OCI-LY1 (cell line): Measurements from ENCODE around the gene SMKR1.
"Not testable (repeated sequence)": the region's sequence is repeated elsewhere in the genome, so short reads cannot be mapped to it uniquely, and the experiment has no call there.

Source experiments
- H2AFZ ChIP-seq: fragments of 200-600 bp; sonication (generic), shearing (Covaris generic); 2 replicates; pipeline ENCODE4 v1.6.0; 2014; ENCODE audit warnings: antibody characterized with exemption, mild to moderate bottlenecking, low read length
- H3F3A ChIP-seq: fragments of 200-600 bp; sonication (generic), shearing (Covaris generic); 2 replicates; pipeline ENCODE4 v1.6.0; 2014; ENCODE audit warnings: mild to moderate bottlenecking, antibody characterized with exemption, low read length, moderate library complexity; ENCODE audit not compliant: insufficient read depth
- H3K27ac ChIP-seq: fragments of 200-600 bp; sonication (generic); 2 replicates; pipeline ENCODE4 v1.5.1; 2014; ENCODE audit warnings: low read length, mixed run types, mild to moderate bottlenecking, low read depth; ENCODE audit not compliant: poor library complexity, severe bottlenecking
- H3K27me3 ChIP-seq: fragments of 200-600 bp; sonication (generic); 2 replicates; pipeline ENCODE4 v1.6.0; 2014; ENCODE audit warnings: antibody characterized with exemption, mild to moderate bottlenecking, low read length, moderate library complexity; ENCODE audit not compliant: insufficient read depth
- H3K36me3 ChIP-seq: fragments of 200-600 bp; sonication (generic); 2 replicates; pipeline ENCODE4 v1.6.1; 2014; ENCODE audit warnings: mild to moderate bottlenecking, antibody characterized with exemption, low read length, moderate library complexity, mixed read lengths; ENCODE audit not compliant: insufficient read depth
- H3K4me1 ChIP-seq: fragments of 200-600 bp; sonication (generic); 2 replicates; pipeline ENCODE4 v1.5.1; 2014; ENCODE audit warnings: mild to moderate bottlenecking, low read length, moderate library complexity; ENCODE audit not compliant: insufficient read depth, severe bottlenecking
- H3K4me2 ChIP-seq: fragments of 200-600 bp; sonication (generic), shearing (Covaris generic); 2 replicates; pipeline ENCODE4 v1.6.1; 2014; ENCODE audit warnings: low read length
- H3K4me3 ChIP-seq: fragments of 200-600 bp; sonication (generic); 2 replicates; pipeline ENCODE4 v1.5.1; 2014; ENCODE audit warnings: low read length, low read depth, mild to moderate bottlenecking, mixed read lengths; ENCODE audit not compliant: poor library complexity, severe bottlenecking
- H3K79me2 ChIP-seq: fragments of 200-600 bp; shearing (Covaris generic); 2 replicates; pipeline ENCODE4 v1.6.1; 2016; ENCODE audit warnings: mixed run types, low read length, mixed read lengths; ENCODE audit not compliant: insufficient read depth
- H3K9ac ChIP-seq: fragments of 200-600 bp; sonication (generic), shearing (Covaris generic); 2 replicates; pipeline ENCODE4 v1.6.1; 2014; ENCODE audit warnings: mild to moderate bottlenecking, low read length, mixed read lengths
- H3K9me2 ChIP-seq: fragments of 200-600 bp; sonication (generic), shearing (Covaris generic); 2 replicates; pipeline ENCODE4 v1.6.1; 2014; ENCODE audit warnings: low read depth, mild to moderate bottlenecking, low read length, mixed read lengths
- H3K9me3 ChIP-seq: fragments of 200-600 bp; shearing (Covaris generic); 2 replicates; pipeline ENCODE4 v1.6.1; 2014; ENCODE audit warnings: low read length, mixed read lengths
- H4K20me1 ChIP-seq: fragments of 200-600 bp; sonication (generic), shearing (Covaris generic); 2 replicates; pipeline ENCODE4 v1.6.0; 2016; ENCODE audit warnings: mild to moderate bottlenecking, low read length; ENCODE audit not compliant: insufficient read depth
- EZH2 ChIP-seq: fragments of 200-600 bp; sonication (generic), shearing (Covaris generic); IDR thresholded peaks from 2 replicates; pipeline ENCODE4 v1.8.0; 2017; ENCODE audit warnings: borderline replicate concordance, mixed run types, mild to moderate bottlenecking, antibody characterized with exemption, low read length, moderate library complexity, mixed read lengths
- TF ChIP-seq, protein P1 (sequence below): fragments of 200-600 bp; sonication (generic), shearing (Covaris generic); IDR thresholded peaks from 2 replicates; pipeline ENCODE4 v1.5.1; 2017; ENCODE audit warnings: mild to moderate bottlenecking, antibody characterized with exemption, low read length, moderate library complexity, mixed read lengths

The SMKR1 gene

DNA sequence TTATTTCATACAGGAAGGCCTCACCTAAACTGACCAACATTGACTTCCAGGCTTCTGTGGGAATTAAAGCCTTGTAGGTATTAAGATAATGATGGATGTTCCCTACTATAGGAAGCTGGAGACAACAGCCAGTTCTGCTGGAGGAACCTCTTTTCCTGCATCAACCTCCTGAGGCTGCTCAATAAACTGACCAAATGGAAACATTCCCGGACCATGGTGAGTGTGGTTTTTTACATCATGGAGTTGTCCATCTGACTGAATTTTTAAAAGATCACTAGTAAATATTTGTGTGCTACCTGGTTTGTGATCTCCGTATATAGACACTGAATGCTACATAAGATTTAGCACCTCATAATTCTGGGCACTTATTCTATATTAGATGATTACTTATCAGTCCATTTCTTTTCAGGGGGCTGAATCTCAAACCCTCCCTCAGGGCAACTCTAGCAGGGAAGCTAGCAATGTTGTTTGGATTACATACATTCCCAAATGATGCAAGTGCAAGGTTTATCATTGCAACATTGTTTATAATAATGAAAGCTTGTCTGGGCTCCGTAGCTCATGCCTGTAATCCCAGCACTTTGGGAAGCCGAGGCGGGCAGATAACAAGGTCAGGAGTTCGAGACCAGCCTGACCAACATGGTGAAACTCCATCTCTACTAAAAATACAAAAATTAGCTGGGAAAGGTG is 21.5 kb upstream of the SMKR1 start:
- H4K20me1 ChIP-seq: no peaks in the 10 kb centered on the region

DNA sequence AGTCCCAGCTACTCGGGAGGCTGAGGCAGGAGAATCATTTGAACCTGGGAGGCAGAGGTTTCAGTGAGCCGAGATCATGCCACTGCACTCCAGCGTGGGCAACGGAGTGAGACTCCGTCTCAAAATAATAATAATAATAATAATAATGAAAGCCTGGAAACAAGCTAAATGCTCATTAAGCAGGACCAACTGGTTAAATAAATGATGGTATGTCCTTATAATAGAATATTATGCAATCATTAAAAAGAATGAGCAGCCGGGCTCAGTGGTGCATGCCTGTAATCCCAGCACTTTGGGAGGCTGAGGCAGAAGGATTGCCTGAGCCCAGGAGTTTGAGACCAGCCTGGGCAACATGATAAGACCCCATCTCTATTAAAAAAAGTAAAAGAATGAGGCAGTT is 21.0 kb upstream of the SMKR1 start:
- H3K9me3 ChIP-seq, H4K20me1 ChIP-seq, H3F3A ChIP-seq, H3K9ac ChIP-seq, H3K79me2 ChIP-seq, H2AFZ ChIP-seq, H3K4me1 ChIP-seq, H3K27ac ChIP-seq, H3K9me2 ChIP-seq, H3K27me3 ChIP-seq, H3K4me3 ChIP-seq, H3K4me2 ChIP-seq, H3K36me3 ChIP-seq: not testable (repeated sequence)

More for the DNA sequence above, 21.5 kb upstream of the SMKR1 start:
- H3K79me2 ChIP-seq: no peaks in the 10 kb centered on the region
- no peaks in the 10 kb centered on the region for H3K4me1 ChIP-seq
- no peaks in the 10 kb centered on the region for H3K36me3 ChIP-seq
- H3K27me3 ChIP-seq: no peaks in the 10 kb centered on the region
- H3K27ac ChIP-seq: no peak overlapping the region
- no peak overlapping the region for H3K9ac ChIP-seq
- no peak overlapping the region for H2AFZ ChIP-seq
- H3F3A ChIP-seq: no peaks in the 10 kb centered on the region
- no peak overlapping the region for H3K4me2 ChIP-seq
- H3K4me3 ChIP-seq: no peak overlapping the region
- no peaks in the 10 kb centered on the region for H3K9me2 ChIP-seq
- H3K9me3 ChIP-seq: no peaks in the 10 kb centered on the region
- TF ChIP-seq EZH2: no peak
- TF ChIP-seq, protein P1, sequence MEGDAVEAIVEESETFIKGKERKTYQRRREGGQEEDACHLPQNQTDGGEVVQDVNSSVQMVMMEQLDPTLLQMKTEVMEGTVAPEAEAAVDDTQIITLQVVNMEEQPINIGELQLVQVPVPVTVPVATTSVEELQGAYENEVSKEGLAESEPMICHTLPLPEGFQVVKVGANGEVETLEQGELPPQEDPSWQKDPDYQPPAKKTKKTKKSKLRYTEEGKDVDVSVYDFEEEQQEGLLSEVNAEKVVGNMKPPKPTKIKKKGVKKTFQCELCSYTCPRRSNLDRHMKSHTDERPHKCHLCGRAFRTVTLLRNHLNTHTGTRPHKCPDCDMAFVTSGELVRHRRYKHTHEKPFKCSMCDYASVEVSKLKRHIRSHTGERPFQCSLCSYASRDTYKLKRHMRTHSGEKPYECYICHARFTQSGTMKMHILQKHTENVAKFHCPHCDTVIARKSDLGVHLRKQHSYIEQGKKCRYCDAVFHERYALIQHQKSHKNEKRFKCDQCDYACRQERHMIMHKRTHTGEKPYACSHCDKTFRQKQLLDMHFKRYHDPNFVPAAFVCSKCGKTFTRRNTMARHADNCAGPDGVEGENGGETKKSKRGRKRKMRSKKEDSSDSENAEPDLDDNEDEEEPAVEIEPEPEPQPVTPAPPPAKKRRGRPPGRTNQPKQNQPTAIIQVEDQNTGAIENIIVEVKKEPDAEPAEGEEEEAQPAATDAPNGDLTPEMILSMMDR: no peak

DNA sequence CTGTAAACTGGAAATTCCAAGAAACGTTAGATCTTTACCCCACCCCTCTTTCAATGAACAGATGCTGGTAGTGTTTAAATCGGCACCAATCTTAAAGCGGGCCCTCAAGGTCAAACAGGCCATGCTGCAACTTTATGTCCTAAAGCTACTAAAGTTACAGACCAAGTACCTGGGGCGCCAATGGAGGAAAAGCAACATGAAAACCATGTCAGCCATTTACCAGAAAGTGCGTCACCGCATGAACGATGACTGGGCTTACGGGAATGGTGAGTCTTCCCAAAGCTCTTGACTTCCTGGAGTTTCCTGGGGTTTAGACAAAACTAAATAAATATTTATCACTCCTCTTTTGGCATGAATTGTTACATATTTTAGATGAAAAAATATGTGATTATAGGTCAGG is 19.6 kb upstream of the SMKR1 start:
- H3K9ac ChIP-seq: no peak overlapping the region
- H3K4me2 ChIP-seq: no peak overlapping the region
- TF ChIP-seq EZH2: no peak
- TF ChIP-seq, protein P1: no peak
- no peaks in the 10 kb centered on the region for H3F3A ChIP-seq
- H2AFZ ChIP-seq: no peak overlapping the region
- no peaks in the 10 kb centered on the region for H3K9me2 ChIP-seq
- no peaks in the 10 kb centered on the region for H4K20me1 ChIP-seq
- H3K79me2 ChIP-seq: no peaks in the 10 kb centered on the region
- H3K36me3 ChIP-seq: no peaks in the 10 kb centered on the region
- H3K27ac ChIP-seq: no peak overlapping the region
- H3K4me3 ChIP-seq: no peak overlapping the region
- no peaks in the 10 kb centered on the region for H3K4me1 ChIP-seq
- no peaks in the 10 kb centered on the region for H3K9me3 ChIP-seq
- H3K27me3 ChIP-seq: no peaks in the 10 kb centered on the region

DNA sequence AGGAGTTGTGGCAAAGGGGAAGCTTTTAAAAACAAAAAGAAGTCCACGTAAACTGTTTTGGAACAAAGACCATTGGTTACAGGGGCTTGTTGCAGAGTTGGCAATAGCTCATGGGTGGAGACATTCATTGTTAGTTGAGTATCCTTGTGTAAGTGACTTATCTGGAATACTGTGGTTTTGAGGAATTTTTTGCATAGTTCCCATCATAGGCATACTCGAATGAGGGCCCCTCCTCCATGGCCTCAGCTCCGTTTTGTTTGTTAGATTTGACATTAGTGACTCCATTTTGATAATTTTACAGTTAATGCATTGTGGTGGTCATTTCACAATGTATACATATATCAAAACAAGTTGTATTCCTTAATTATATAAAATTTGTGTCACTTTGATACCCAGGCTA is 12.8 kb upstream of the SMKR1 start:
- Histone ChIP-seq H3K79me2 (no peaks in the 10 kb centered on the region), H3F3A (no peaks in the 10 kb centered on the region), H3K4me3 (no peak overlapping the region), H3K27ac (no peak overlapping the region), H2AFZ (no peak overlapping the region), H3K4me1 (peaks cover 11% of the 10 kb centered on the region), H4K20me1 (no peaks in the 10 kb centered on the region), H3K27me3 (no peaks in the 10 kb centered on the region), H3K36me3 (no peaks in the 10 kb centered on the region), H3K9ac (no peak overlapping the region), H3K9me2 (no peaks in the 10 kb centered on the region), H3K9me3 (no peaks in the 10 kb centered on the region; the same call in 1 of the 2 replicates), H3K4me2 (no peak overlapping the region)
- TF ChIP-seq, protein P1: no peak
- TF ChIP-seq EZH2: no peak
